ENCODE measurements around the gene ADSL.

Gene ADSL

DNA sequence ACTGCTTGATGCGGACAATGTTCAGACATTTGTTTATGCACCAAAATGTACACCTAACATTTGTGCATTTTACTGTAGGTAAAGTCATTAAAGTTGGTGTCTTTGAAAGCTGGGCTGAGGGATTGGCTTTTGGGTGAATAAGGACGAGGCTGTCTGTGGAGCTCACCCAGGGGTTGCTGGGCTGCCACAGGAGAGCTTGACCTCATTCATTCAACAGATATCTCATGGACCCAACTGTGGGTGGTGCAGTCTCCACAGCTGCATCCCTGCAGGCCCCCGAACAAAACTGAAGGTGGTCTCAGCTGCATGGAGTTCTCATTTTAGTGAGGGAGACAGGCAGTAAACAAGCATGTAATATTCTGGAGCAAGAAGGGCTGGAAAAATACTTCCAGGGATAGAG is 56.8 kb downstream of the ADSL start:
- H3K4me3 ChIP-seq (ENCODE audit: low read depth, low read length), result no peak overlapping the region
- TF ChIP-seq, protein P1, sequence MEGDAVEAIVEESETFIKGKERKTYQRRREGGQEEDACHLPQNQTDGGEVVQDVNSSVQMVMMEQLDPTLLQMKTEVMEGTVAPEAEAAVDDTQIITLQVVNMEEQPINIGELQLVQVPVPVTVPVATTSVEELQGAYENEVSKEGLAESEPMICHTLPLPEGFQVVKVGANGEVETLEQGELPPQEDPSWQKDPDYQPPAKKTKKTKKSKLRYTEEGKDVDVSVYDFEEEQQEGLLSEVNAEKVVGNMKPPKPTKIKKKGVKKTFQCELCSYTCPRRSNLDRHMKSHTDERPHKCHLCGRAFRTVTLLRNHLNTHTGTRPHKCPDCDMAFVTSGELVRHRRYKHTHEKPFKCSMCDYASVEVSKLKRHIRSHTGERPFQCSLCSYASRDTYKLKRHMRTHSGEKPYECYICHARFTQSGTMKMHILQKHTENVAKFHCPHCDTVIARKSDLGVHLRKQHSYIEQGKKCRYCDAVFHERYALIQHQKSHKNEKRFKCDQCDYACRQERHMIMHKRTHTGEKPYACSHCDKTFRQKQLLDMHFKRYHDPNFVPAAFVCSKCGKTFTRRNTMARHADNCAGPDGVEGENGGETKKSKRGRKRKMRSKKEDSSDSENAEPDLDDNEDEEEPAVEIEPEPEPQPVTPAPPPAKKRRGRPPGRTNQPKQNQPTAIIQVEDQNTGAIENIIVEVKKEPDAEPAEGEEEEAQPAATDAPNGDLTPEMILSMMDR (IDR thresholded peaks at IDR 0.05; ENCODE audit: low read depth, low read length), result no peak

DNA sequence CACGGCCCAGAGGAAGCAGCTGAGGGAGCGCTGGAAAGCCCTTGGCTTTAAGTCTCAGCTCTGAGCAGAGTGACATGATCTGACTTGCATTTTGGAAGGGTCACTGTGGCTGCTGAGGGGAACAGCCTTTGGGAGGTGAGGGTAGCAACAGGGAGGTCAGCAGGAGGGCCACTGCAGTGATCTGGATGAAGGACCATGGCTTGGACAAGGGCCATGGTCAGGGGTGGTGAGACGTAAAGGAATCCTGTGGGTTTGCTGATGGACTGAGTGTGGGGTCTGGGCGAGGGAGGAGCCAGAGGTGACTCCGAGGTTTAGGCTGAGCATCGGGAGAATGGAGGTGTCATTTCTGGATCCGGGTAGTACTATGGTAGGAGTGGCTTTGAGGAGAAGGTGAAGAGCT is 57.4 kb downstream of the ADSL start:
- TF ChIP-seq, protein P1 (IDR thresholded peaks at IDR 0.05; ENCODE audit: low read depth, low read length), result no peak
- H3K4me3 ChIP-seq (ENCODE audit: low read depth, low read length), result no peak overlapping the region

DNA sequence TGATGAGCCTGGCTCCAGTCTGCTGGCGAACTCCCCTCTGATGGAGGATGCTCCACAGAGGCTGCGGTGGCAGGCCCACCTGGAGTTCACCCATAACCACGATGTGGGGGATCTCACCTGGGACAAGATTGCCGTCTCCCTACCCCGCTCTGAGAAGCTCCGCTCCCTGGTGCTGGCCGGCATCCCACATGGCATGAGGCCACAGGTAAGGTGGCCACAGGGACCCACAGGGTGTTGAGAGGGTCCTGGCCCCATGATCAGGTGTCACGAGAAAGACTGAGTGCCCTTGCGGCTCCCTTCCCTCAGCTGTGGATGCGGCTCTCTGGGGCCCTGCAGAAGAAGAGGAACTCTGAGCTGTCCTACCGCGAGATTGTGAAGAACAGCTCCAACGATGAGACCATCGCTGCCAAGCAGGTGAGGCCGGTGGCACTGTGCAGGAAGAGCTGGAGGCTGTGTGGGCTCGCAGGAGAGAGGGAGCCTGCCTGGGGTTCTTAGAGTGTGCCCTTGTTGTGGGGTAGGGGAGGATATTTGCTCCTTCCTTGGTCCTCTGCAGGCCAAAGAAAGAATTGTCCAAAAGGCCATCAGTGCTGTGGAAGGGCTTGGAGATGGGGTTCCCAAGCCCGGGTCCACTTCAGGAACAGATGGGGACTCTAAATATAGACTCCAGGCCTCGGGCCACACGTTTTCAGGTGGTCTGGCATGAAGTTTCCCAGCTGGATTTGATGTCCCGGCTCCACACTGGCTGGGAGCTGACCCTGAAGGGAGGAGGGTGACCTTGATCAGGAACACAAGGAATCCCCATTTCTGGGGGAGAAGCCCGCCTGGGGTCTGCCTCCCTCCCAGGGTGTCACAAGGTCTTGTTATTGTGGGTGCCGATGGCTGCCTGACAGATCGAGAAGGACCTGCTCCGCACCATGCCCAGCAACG is 58.2 kb downstream of the ADSL start:
- TF ChIP-seq, protein P1 (IDR thresholded peaks at IDR 0.05; ENCODE audit: low read depth, low read length), result no peak
- H3K4me3 ChIP-seq (ENCODE audit: low read depth, low read length), result no peak overlapping the region

DNA sequence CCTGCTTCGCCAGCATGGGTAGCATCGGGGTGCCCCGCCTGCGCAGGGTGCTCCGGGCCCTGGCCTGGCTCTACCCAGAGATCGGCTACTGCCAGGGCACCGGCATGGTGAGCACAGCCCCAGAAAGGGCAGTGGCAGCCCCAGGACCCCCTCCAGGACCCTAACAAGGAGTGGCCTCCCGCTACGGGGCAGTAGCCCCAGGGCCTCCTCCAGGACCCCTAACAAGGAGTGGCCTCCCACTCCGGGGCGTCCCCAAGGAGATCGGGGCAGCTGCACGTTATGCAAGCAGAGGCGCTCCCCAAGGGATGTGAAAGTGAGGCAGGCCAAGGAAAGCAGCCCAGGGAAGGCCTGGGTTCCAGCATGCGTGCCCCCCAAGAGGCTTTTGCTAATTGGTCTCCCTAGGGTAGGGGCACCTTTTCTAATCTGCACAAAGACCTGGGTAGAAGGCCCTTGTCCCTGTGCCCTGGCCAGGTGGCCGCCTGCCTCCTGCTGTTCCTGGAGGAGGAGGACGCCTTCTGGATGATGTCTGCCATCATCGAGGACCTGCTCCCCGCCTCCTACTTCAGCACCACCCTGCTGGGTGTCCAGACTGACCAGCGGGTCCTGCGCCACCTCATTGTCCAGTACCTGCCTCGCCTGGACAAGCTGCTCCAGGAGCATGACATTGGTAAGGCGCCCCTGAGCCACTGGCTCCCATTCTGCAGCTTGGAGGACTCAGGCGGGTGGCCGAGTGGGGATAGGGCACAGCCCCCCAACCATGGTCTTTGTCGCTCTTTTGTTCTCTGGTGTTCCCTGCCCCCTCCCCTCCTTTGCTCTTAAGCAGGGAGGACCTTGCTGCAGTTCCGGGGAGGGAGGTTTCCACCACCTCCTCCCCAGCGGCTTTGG is 59.1 kb downstream of the ADSL start:
- TF ChIP-seq, protein P1 (IDR thresholded peaks at IDR 0.05; ENCODE audit: low read depth, low read length), result no peak
- H3K4me3 ChIP-seq (ENCODE audit: low read depth, low read length), result no peak overlapping the region

DNA sequence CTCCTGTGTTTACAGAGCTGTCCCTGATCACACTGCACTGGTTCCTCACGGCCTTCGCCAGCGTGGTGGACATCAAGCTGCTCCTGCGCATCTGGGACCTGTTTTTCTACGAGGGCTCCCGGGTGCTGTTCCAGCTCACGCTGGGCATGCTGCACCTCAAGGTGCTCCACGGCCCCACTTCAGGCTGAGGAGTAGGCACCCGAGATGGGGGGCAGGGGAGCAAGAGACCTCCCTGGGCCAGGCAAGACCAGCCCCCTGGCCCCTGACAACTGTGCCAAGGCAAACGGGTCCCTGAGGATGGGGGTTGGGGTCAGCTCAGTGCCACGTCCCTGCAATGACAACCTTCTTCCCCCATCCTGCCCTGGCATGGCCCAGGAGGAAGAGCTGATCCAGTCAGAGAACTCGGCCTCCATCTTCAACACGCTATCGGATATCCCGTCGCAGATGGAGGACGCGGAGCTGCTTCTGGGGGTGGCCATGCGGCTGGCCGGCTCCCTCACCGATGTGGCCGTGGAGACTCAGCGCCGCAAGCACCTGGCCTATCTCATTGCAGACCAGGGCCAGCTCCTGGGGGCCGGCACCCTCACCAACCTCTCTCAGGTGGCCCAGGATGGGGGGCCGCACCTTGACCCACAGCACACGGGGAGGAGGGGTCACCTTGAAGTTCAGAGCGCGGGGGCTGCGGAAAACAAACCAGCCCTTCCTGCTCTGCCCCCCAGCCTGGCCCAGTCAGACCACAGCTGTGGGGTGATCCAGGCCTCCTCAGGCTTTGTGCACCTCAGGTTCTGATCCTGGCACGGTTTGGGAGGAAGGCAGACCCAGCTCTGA is 60.0 kb downstream of the ADSL start:
- TF ChIP-seq, protein P1 (IDR thresholded peaks at IDR 0.05; ENCODE audit: low read depth, low read length), result no peak
- no peak overlapping the region for H3K4me3 ChIP-seq (ENCODE audit: low read depth, low read length)

DNA sequence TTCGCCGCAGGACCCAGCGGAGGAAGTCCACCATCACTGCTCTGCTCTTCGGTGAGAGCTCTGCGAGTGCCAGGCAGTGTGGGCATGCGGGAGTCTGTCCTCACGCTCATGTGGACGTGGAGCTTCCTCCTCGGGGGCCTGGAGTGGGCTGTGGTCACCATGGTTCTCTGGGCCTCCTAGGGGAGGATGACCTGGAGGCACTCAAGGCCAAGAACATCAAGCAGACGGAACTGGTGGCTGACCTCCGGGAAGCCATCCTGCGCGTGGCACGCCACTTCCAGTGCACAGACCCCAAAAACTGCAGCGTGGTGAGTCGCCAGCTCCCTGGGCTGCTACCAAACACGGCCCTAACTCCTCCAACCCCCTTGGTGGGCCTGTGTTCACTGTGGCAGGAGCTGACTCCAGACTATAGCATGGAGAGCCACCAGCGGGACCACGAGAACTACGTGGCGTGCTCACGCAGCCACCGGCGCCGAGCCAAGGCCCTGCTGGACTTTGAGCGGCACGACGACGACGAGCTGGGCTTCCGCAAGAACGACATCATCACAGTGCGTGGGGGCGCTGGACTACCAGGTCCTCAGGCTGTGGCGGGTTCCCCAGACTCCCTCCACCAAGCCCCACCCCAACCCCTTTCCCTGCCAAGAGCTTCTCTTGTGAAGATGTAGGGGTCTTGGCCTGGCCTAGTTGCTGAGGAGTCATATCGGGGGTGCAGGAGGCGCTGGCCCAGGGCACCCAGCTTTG is 60.9 kb downstream of the ADSL start:
- TF ChIP-seq, protein P1 (IDR thresholded peaks at IDR 0.05; ENCODE audit: low read depth, low read length), result no peak
- no peak overlapping the region for H3K4me3 ChIP-seq (ENCODE audit: low read depth, low read length)

Data from WI38 (cell line).